Measurements from ENCODE around the gene NELL1.

The NELL1 gene

DNA sequence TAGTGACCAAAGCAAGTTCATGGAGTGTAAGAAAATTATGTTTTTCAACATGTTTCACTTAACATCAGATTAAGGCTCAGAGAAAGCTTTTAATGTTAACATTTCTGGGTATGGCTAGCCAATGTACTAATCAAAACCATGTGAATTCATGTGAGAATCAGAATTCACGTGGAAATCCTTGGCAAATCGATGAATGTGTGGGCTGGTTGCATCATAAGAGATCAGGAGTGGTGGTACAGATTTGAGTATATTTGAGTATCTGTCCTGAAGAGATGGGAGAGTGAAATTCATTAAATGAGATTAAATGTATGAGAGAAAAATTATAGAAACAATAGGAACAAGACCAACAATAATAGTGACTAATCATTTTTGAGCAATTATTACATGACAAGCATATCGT, 884.9 kb downstream of the NELL1 start:
- Histone ChIP-seq H3K4ac (ENCODE audit: low read depth in 1 of 2, low read length in 2 of 2) (no peak overlapping the region), H2AK5ac (ENCODE audit: low read length, severe bottlenecking) (no peak overlapping the region), H3K14ac (ENCODE audit: low read length in 2 of 2) (no peak overlapping the region), H3K4me1 (ENCODE audit: control insufficient read depth, insufficient read depth, low read depth, low read length) (no peaks in the 10 kb centered on the region), H3K9me3 (ENCODE audit: control insufficient read depth, low read length) (no peaks in the 10 kb centered on the region), H3K18ac (ENCODE audit: low read depth in 1 of 2, low read length in 2 of 2) (no peak overlapping the region), H3K23ac (ENCODE audit: low read length in 2 of 2) (no peak overlapping the region), H3K27me3 (ENCODE audit: control insufficient read depth in 1 of 2, insufficient read depth in 1 of 2, low read length in 2 of 2) (no peaks in the 10 kb centered on the region), H3K4me2 (ENCODE audit: low read length, poor library complexity, severe bottlenecking) (no peak overlapping the region), H3K9ac (ENCODE audit: low read length) (peak overlapping the region; percentile 27), H4K8ac (ENCODE audit: low read length) (no peak overlapping the region), H3K4me3 (ENCODE audit: insufficient read depth in 1 of 2, low read depth in 1 of 2, low read length in 2 of 2) (no peak overlapping the region), H2AFZ (ENCODE audit: low read depth, low read length) (no peak overlapping the region), H2BK5ac (ENCODE audit: low read depth, low read length, poor library complexity, severe bottlenecking) (no peak overlapping the region), H4K91ac (ENCODE audit: low read length) (no peak overlapping the region), H3K36me3 (ENCODE audit: control insufficient read depth in 1 of 2, insufficient read depth in 2 of 2, low read depth in 1 of 2, low read length in 2 of 2) (no peaks in the 10 kb centered on the region), H3K79me1 (replicated peaks; ENCODE audit: low read length, poor library complexity, severe bottlenecking) (no peaks in the 10 kb centered on the region), H2BK12ac (ENCODE audit: low read length in 2 of 2) (no peak overlapping the region), H2BK120ac (ENCODE audit: low read depth, low read length) (no peak overlapping the region), H3K27ac (ENCODE audit: low read length, poor library complexity, severe bottlenecking) (no peak overlapping the region), H2BK15ac (ENCODE audit: low read depth, poor library complexity, severe bottlenecking) (no peak overlapping the region)
- 50% methylated on average over 2 of the region's 3 CpGs for WGBS
- no peak for DNase-seq

- Histone ChIP-seq H3K18ac (ENCODE audit: low read depth in 1 of 2, low read length in 2 of 2) (no peak overlapping the region), H2BK15ac (ENCODE audit: low read depth, poor library complexity, severe bottlenecking) (no peak overlapping the region), H3K4me1 (ENCODE audit: control insufficient read depth, insufficient read depth, low read depth, low read length) (no peaks in the 10 kb centered on the region), H2AFZ (ENCODE audit: low read depth, low read length) (no peak overlapping the region), H3K14ac (ENCODE audit: low read length in 2 of 2) (no peak overlapping the region), H3K27ac (ENCODE audit: low read length, poor library complexity, severe bottlenecking) (no peak overlapping the region), H3K9ac (ENCODE audit: low read length) (no peak overlapping the region), H2BK5ac (ENCODE audit: low read depth, low read length, poor library complexity, severe bottlenecking) (no peak overlapping the region), H4K91ac (ENCODE audit: low read length) (no peak overlapping the region), H2AK5ac (ENCODE audit: low read length, severe bottlenecking) (no peak overlapping the region), H3K4me3 (ENCODE audit: insufficient read depth in 1 of 2, low read depth in 1 of 2, low read length in 2 of 2) (no peak overlapping the region), H3K79me1 (replicated peaks; ENCODE audit: low read length, poor library complexity, severe bottlenecking) (no peaks in the 10 kb centered on the region), H2BK12ac (ENCODE audit: low read length in 2 of 2) (no peak overlapping the region), H3K23ac (ENCODE audit: low read length in 2 of 2) (no peak overlapping the region), H3K36me3 (ENCODE audit: control insufficient read depth in 1 of 2, insufficient read depth in 2 of 2, low read depth in 1 of 2, low read length in 2 of 2) (no peaks in the 10 kb centered on the region), H3K4me2 (ENCODE audit: low read length, poor library complexity, severe bottlenecking) (no peak overlapping the region), H3K27me3 (ENCODE audit: control insufficient read depth in 1 of 2, insufficient read depth in 1 of 2, low read length in 2 of 2) (no peaks in the 10 kb centered on the region), H4K8ac (ENCODE audit: low read length) (no peak overlapping the region), H3K9me3 (ENCODE audit: control insufficient read depth, low read length) (no peaks in the 10 kb centered on the region), H2BK120ac (ENCODE audit: low read depth, low read length) (no peak overlapping the region), H3K4ac (ENCODE audit: low read depth in 1 of 2, low read length in 2 of 2) (no peak overlapping the region)
- no peak for DNase-seq
- WGBS: 57% methylated on average over 2 of the region's 3 CpGs
Measured at GRCh38 chr11:21556926-21557325, 887.5 kb downstream of the NELL1 start.

GRCh38 chr11:21560466-21560975, 891.1 kb downstream of the NELL1 start:
- H3K27ac ChIP-seq (ENCODE audit: low read length, poor library complexity, severe bottlenecking): no peak overlapping the region
- no peak overlapping the region for H2AK5ac ChIP-seq (ENCODE audit: low read length, severe bottlenecking)
- H3K14ac ChIP-seq (ENCODE audit: low read length in 2 of 2): no peak overlapping the region
- no peak overlapping the region for H2BK120ac ChIP-seq (ENCODE audit: low read depth, low read length)
- no peaks in the 10 kb centered on the region for H3K79me1 ChIP-seq (replicated peaks; ENCODE audit: low read length, poor library complexity, severe bottlenecking)
- H3K4me2 ChIP-seq (ENCODE audit: low read length, poor library complexity, severe bottlenecking): no peak overlapping the region
- H3K9me3 ChIP-seq (ENCODE audit: control insufficient read depth, low read length): no peaks in the 10 kb centered on the region
- no peak overlapping the region for H3K9ac ChIP-seq (ENCODE audit: low read length)
- no peak overlapping the region for H2BK12ac ChIP-seq (ENCODE audit: low read length in 2 of 2)
- H3K4me1 ChIP-seq (ENCODE audit: control insufficient read depth, insufficient read depth, low read depth, low read length): no peaks in the 10 kb centered on the region
- no peak overlapping the region for H3K4ac ChIP-seq (ENCODE audit: low read depth in 1 of 2, low read length in 2 of 2)
- no peaks in the 10 kb centered on the region for H3K36me3 ChIP-seq (ENCODE audit: control insufficient read depth in 1 of 2, insufficient read depth in 2 of 2, low read depth in 1 of 2, low read length in 2 of 2)
- H3K4me3 ChIP-seq (ENCODE audit: insufficient read depth in 1 of 2, low read depth in 1 of 2, low read length in 2 of 2): no peak overlapping the region
- peaks cover 0 to 3% of the 10 kb centered on the region in 2 experiments for H3K27me3 ChIP-seq (ENCODE audit: control insufficient read depth in 1 of 2, insufficient read depth in 1 of 2, low read length in 2 of 2)
- no peak overlapping the region for H2BK15ac ChIP-seq (ENCODE audit: low read depth, poor library complexity, severe bottlenecking)
- DNase-seq: no peak
- no peak overlapping the region for H2AFZ ChIP-seq (ENCODE audit: low read depth, low read length)
- H3K23ac ChIP-seq (ENCODE audit: low read length in 2 of 2): no peak overlapping the region
- no peak overlapping the region for H4K91ac ChIP-seq (ENCODE audit: low read length)
- no peak overlapping the region for H3K18ac ChIP-seq (ENCODE audit: low read depth in 1 of 2, low read length in 2 of 2)
- H2BK5ac ChIP-seq (ENCODE audit: low read depth, low read length, poor library complexity, severe bottlenecking): no peak overlapping the region
- 67% methylated on average over 1 of the region's 2 CpGs for WGBS
- no peak overlapping the region for H4K8ac ChIP-seq (ENCODE audit: low read length)

DNA sequence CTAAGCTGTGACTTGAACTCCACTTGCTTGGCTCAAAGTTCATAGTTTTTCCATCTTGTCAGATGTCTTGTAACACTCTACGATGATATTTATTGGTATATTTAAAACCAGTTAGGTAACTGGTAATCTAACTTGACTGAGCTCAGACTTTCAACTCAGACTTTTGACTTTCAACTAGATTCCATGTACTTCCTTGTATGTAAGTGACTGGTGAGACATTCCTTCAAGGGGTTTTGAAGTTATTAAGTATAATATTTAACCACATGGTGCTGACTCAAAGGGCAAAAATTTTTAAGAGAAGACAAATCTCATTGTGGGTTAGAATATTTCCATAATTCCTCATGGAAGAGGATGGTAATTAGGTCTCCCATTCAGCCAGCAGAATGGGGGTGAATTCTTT, 892.2 kb downstream of the NELL1 start:
- no peak for DNase-seq
- Histone ChIP-seq H2BK15ac (ENCODE audit: low read depth, poor library complexity, severe bottlenecking) (no peak overlapping the region), H3K9me3 (ENCODE audit: control insufficient read depth, low read length) (no peaks in the 10 kb centered on the region), H2BK5ac (ENCODE audit: low read depth, low read length, poor library complexity, severe bottlenecking) (no peak overlapping the region), H3K27me3 (ENCODE audit: control insufficient read depth in 1 of 2, insufficient read depth in 1 of 2, low read length in 2 of 2) (peaks cover 0 to 3% of the 10 kb centered on the region in 2 experiments), H3K9ac (ENCODE audit: low read length) (no peak overlapping the region), H3K14ac (ENCODE audit: low read length in 2 of 2) (no peak overlapping the region), H3K36me3 (ENCODE audit: control insufficient read depth in 1 of 2, insufficient read depth in 2 of 2, low read depth in 1 of 2, low read length in 2 of 2) (no peaks in the 10 kb centered on the region), H2AFZ (ENCODE audit: low read depth, low read length) (no peak overlapping the region), H3K27ac (ENCODE audit: low read length, poor library complexity, severe bottlenecking) (no peak overlapping the region), H4K91ac (ENCODE audit: low read length) (no peak overlapping the region), H2BK12ac (ENCODE audit: low read length in 2 of 2) (no peak overlapping the region), H3K4me3 (ENCODE audit: insufficient read depth in 1 of 2, low read depth in 1 of 2, low read length in 2 of 2) (no peak overlapping the region), H4K8ac (ENCODE audit: low read length) (no peak overlapping the region), H3K79me1 (replicated peaks; ENCODE audit: low read length, poor library complexity, severe bottlenecking) (no peaks in the 10 kb centered on the region), H2AK5ac (ENCODE audit: low read length, severe bottlenecking) (no peak overlapping the region), H3K23ac (ENCODE audit: low read length in 2 of 2) (no peak overlapping the region), H3K18ac (ENCODE audit: low read depth in 1 of 2, low read length in 2 of 2) (no peak overlapping the region), H3K4me2 (ENCODE audit: low read length, poor library complexity, severe bottlenecking) (no peak overlapping the region), H3K4me1 (ENCODE audit: control insufficient read depth, insufficient read depth, low read depth, low read length) (no peaks in the 10 kb centered on the region), H2BK120ac (ENCODE audit: low read depth, low read length) (no peak overlapping the region), H3K4ac (ENCODE audit: low read depth in 1 of 2, low read length in 2 of 2) (no peak overlapping the region)
- no CpG with 5 or more reads among the region's 1 CpG for WGBS

Data from mesenchymal stem cell (in vitro differentiated cells and primary cell).